HT1080 (cell line): ENCODE measurements around the gene PLXNA1. TPM values are rescaled to one million over a fixed set of nuclear protein-coding genes. Genes with fewer than 3 reads are reported as not detected.

ENCODE experiments used
- DNase-seq: peaks from one replicate; pipeline ENCODE4 v3.0.0-alpha.2; 2015; ENCODE audit warnings: low read depth
- total RNA-seq: library from RNA; depleted of rRNA; stranded (reverse); fragments of >200 nt; shearing (Covaris generic); gene quantifications from 2 replicates; pipeline ENCODE4 v1.2.3, GENCODE V29; 2014

PLXNA1 gene
- total RNA-seq, 1 experiment from 2014 or later, result 163 TPM

DNA sequence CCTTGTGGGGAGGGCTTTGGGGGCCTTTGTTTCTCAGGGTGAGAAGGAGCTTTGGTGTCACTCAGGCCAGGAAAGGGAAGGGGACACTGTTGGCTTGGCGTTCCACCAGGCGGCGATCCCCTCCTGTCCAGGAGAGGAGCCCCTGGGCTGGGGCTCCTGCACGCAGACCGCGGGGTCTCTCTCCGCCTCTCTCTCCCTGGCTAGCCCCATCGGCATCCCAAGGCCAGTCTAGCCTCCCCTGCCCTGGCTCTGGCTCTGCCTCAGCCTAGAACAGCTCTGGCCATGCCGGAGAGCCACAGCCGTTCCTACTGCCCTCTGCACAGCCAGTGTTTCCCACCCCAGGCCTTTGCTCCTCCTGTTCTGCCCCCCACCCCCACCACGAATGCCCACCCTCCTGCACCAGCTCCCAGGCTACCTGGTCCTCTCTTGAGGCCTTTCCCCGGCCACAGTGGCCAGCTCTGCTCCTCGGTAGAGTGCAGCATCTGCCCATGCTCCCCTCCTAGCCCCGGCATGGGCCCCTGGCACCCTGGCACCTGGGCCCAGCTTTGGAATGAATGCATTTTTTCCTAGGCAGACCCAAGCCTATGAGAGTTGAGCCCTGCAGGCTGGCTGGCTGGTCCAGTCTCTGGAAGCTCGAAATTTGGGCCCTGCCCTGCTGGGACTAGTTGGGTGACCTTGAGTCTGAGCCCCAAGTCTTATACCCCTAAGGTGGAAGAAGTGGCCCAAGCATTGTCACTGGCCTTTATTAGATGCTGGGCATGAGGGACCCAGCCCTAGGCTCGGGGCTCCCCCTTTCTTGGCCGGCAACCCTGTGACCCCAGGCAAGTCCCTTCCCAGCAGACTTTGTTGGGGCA, 2.4 kb downstream of the PLXNA1 start:
- no peak for DNase-seq

DNA sequence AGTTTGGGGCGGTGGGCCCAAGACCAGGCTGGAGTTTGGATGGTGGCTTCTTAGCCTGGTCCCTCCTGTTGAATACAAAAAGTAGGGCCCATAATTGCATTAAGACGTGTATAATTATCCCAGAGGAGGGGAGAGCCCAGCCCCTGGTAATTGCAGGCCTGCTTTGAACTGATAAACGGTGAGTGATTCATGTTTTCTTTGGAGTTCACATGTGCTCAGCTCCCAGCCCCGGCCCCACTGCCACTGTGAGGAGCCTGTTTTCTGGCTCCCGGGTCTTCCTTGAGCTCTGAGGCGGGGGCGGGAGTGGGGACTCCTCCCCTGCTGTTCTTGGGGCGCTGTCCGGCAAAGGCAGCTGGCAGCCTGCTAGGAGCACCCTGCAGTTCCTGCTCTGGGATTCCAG, 3.1 kb downstream of the PLXNA1 start:
- peak; percentile 36 for DNase-seq

DNA sequence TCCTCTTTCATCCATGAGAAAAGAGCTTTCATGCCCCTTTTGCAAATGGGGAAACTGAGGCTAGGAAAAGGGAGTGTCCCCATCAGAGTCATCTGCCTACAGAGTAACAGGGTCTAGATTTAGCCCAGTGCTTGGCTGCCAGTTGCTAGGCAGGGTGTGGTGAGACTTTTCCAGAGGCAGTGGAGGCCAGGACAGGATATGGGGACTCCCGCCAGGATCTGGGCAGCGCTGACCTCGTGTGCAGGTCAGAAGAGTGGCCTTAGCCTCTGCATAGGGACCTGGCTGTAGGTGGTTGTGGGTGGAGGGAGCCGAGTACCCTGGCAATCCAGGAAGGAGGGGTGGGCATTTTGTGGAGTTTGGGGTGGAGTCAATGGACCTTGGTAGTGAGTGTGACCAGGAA, 4.2 kb downstream of the PLXNA1 start:
- no peak for DNase-seq

GRCh38 chr3:126987596-126987995, 4.7 kb downstream of the PLXNA1 start:
- no peak for DNase-seq

- DNase-seq, result no peak
Observed at GRCh38 chr3:126988451-126989021, 5.6 kb downstream of the PLXNA1 start.

- no peak for DNase-seq
Observed at GRCh38 chr3:126989316-126990023, 6.6 kb downstream of the PLXNA1 start.

- no peak for DNase-seq
Observed at GRCh38 chr3:126990024-126990700, 7.2 kb downstream of the PLXNA1 start.

GRCh38 chr3:126990890-126991289, 8.0 kb downstream of the PLXNA1 start:
- DNase-seq, result no peak

DNA sequence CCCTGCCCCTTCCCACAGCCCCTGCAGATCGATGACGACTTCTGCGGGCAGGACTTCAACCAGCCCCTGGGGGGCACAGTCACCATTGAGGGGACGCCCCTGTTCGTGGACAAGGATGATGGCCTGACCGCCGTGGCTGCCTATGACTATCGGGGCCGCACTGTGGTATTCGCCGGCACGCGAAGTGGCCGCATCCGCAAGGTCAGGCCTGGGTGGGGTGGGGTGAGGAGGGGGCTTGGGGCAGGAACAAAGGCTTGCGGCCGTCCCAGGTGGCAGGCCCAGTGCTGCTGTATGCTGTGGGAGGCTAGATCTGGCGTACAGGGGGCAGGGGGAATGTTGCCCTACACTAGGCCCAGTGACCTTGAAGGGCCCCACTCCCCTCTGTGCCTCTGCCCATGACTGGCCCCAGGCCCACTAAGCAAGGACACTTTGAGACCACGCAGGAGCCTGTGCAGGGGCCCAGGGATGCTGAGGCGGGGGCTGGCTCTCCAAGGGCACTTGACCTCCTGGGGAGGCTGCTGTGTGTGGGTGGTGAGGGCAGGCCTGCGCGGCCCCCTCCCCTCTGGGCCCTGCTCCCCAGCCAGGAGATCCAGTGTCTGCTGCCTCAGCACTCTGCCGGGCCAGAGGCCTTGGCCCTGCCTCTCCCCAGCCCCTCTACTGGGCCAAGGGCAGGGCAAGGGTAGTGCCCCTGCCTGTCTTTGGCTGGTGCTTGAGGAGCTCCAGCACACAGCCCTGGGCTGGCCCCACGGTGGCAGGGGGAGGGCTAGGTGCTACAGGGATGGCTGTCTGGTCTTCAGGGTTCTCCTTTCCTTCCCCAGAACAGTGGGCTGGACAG, 8.7 kb downstream of the PLXNA1 start:
- no peak for DNase-seq

- no peak for DNase-seq
Observed at GRCh38 chr3:126992216-126992615, 9.3 kb downstream of the PLXNA1 start.

DNA sequence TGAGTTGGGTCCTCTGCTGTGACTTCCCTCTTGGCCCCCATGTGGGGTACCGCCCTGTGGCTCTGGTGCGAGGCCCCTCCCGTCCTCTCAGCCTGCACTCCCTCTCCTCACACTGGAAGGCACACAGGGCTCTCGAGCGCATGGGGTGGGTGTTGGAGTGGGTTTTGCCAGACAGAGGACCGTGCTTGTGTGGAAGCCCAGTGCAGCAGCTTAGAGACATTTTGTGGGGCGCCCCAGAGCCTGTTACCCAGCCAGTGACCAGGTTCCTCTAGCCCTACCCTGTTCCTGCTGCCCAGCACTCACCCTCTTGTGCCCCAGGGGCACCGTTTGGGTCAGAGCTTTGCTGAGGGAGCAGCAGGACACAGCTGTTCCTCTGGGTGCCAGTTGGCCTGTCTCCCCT, 9.9 kb downstream of the PLXNA1 start:
- DNase-seq, result no peak

DNA sequence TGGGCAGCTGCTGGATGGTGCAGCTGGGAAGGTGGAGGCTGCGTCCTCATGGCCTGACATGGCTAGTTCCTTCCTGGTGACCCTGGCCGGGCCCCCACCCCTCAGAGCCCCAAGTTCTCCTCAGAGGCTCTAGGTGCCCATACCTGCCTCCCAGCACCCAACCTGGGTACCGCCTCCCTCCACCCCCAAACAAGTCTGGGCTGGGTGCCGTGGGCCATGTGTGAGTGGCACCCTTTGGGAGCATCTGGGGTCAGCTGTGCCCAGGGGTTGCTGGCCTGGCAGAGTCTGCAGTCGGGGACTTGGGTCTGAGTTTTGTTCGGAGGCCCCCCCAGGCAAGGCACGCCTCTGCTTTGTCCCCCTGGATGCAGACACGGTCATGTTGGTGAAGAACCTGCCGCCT, 10.5 kb downstream of the PLXNA1 start:
- DNase-seq, result no peak

DNA sequence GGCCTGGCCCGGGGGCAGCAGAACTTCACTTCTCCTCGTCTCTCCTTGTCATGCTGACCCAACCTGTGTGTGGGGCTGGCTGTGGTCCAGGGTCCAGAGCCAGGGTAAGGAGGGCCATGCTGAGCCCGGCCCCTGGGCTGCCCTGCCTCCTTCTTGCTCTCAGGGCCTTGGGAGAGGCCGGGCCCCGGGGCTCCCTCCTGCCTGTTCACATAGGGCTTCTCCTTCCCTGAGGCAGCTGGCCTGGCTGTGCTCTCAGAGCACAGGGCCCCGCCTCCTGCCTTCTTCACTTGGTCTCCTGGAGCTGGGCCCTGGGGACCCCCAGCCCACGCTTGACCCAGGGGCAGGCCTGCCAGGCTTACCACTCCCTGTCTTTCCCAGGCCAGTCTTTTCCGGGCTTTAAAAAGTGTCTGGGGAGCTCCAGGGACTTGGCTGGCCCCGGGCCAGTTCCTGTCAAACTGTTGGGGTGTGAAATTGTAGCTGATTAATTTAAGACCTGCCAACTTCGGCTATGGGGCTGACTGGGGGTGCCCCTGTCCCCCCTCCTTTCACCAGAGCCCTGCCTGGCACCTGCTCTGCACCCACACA, 11.8 kb downstream of the PLXNA1 start:
- DNase-seq, result no peak

GRCh38 chr3:126995254-126995780, 12.4 kb downstream of the PLXNA1 start:
- DNase-seq, result no peak

DNA sequence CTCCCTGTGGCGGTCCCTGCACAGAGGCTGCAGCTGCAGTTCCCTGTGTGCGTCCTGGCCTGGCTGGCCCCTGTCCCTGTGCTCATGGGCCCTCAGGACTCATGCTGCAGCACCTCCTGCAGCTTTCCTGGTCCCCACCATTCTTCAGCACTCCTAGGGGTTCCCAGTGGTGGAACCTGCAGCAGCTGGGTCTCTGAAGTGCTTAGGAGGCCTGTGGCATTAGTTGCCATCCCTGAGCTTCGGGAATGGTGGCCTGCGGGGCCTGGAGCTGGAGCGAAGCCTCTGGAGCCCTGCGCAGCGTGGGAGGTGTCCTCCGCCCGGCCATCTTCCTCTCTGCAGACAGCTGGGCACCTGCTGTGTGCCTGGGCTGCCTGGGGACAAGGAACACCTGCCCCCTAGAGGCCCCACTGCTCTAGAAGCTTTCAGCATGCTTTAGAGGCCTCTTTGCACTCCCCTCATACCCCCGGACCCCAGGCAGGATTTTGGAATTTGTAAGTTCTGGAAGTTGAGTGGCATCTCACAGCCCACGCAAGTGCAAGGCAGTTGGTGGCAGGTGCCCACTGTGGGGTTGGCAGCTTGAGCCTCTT, 13.1 kb downstream of the PLXNA1 start:
- no peak for DNase-seq

- peak; percentile 54 for DNase-seq
Observed at GRCh38 chr3:126996905-126997304, 14.0 kb downstream of the PLXNA1 start.

GRCh38 chr3:126997455-126998038, 14.6 kb downstream of the PLXNA1 start:
- DNase-seq, result no peak

- no peak for DNase-seq
Observed at GRCh38 chr3:126998320-126998719, 15.4 kb downstream of the PLXNA1 start.

DNA sequence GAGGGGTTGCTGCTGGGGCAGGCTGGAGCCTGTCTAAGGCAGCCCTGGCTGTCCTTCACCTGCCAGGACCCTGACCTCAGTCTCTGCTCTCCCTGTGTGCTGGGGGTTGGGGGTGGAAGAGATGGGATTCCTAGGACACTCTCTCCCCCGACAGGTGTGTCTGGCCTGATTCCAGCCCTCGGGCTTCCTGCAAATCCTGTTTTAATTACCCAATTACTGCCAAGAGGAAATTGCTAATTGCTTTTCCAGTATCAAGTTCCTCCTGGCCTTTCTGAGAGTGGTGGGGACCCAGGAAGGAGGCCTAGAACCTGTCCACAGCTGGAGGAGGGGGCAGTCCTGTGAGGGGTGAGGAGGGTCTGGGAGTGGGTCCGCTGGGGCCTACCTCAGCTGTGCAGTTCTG, 15.8 kb downstream of the PLXNA1 start:
- no peak for DNase-seq

- no peak for DNase-seq
Observed at GRCh38 chr3:126999383-126999782, 16.5 kb downstream of the PLXNA1 start.
